ENCODE measurements around the gene MTMR12.

Gene MTMR12, protein sequence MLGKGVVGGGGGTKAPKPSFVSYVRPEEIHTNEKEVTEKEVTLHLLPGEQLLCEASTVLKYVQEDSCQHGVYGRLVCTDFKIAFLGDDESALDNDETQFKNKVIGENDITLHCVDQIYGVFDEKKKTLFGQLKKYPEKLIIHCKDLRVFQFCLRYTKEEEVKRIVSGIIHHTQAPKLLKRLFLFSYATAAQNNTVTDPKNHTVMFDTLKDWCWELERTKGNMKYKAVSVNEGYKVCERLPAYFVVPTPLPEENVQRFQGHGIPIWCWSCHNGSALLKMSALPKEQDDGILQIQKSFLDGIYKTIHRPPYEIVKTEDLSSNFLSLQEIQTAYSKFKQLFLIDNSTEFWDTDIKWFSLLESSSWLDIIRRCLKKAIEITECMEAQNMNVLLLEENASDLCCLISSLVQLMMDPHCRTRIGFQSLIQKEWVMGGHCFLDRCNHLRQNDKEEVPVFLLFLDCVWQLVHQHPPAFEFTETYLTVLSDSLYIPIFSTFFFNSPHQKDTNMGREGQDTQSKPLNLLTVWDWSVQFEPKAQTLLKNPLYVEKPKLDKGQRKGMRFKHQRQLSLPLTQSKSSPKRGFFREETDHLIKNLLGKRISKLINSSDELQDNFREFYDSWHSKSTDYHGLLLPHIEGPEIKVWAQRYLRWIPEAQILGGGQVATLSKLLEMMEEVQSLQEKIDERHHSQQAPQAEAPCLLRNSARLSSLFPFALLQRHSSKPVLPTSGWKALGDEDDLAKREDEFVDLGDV

DNA sequence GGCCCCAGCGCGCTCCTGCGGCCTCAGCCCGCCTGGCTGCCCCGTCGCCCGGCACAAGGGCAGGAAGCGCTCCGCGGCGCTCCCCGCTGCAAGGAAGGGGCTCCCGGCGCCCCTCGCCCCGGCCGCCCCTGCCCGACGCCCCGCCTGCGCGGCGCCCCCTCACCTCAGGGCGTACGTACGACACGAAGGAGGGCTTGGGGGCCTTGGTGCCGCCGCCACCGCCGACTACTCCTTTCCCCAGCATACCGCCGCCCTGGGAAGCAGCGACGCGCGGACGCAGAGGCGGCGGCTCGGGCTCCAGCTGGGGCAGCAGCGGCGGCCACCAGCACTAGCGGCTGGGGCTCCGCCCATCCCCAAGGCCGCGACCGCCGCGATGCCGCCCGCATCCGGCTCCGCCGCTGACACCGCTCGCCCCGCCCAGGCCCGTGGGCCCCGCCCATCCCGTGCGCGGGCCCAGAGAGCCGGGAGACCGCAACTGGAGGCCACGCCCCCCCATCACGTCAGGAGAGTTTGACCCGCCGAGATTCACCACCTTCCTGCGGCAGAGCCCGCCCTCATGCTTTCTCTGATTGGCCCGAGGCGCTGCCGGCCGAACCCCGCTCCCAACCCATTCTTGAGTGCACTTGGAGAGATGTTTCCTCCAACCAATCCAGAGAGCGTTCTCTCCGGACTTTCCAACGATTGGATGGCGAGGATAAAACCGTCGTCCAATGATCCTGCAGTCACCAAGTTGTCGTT, at the start of gene MTMR12:
MTMR12 (minus strand) TSS at position 345 of the 738 bp plus-strand sequence; CDS start at position 244, 101 bp downstream.
- H3K4me3 ChIP-seq (ENCODE audit: low read depth, low read length): peak within 1 kb of the TSS; percentile 73
- TF ChIP-seq POLR2A (IDR thresholded peaks at IDR 0.05; ENCODE audit: extremely low read depth, insufficient read length): peak; percentile 90
- no peak for TF ChIP-seq CTCF (IDR thresholded peaks at IDR 0.05; ENCODE audit: low read depth, low read length)
- TF ChIP-seq MYC (IDR thresholded peaks at IDR 0.05; ENCODE audit: low read depth, low read length): peak; percentile 76; the same call in 1 of the 2 replicates
- TF ChIP-seq, protein P1, sequence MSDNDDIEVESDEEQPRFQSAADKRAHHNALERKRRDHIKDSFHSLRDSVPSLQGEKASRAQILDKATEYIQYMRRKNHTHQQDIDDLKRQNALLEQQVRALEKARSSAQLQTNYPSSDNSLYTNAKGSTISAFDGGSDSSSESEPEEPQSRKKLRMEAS (IDR thresholded peaks at IDR 0.05; ENCODE audit: low read depth, low read length): peak; percentile 59
- DNase-seq (ENCODE audit: low read depth): peak; percentile 100

DNA sequence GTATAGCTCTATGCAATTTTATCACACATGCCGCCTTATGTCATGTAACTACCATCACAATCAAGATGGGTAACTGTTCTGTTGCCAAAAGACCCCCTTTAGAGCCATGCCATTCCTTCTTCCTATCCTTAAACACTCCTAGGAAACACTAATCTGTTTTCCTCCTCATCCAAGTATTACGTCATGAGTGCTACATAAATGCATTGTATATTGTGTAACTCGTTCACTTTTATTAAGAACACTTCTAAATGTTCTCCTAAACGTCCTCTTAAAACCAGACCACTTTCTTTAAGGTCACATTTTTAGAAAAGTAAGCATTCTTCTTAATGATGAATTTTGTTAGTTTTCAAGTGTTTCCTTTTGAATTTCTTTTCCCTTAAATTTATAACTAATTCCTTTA, 49.8 kb upstream of the MTMR12 start:
- no peak overlapping the region for H3K4me3 ChIP-seq (ENCODE audit: low read depth, low read length)
- no peak for TF ChIP-seq POLR2A (IDR thresholded peaks at IDR 0.05; ENCODE audit: extremely low read depth, insufficient read length)
- TF ChIP-seq MYC (IDR thresholded peaks at IDR 0.05; ENCODE audit: low read depth, low read length): no peak
- TF ChIP-seq CTCF (IDR thresholded peaks at IDR 0.05; ENCODE audit: low read depth, low read length): no peak
- no peak for DNase-seq (ENCODE audit: low read depth)

GRCh38 chr5:32360906-32361305, 48.2 kb upstream of the MTMR12 start:
- DNase-seq (ENCODE audit: low read depth): no peak
- no peak overlapping the region for H3K4me3 ChIP-seq (ENCODE audit: low read depth, low read length)
- no peak for TF ChIP-seq POLR2A (IDR thresholded peaks at IDR 0.05; ENCODE audit: extremely low read depth, insufficient read length)
- TF ChIP-seq CTCF (IDR thresholded peaks at IDR 0.05; ENCODE audit: low read depth, low read length): no peak
- no peak for TF ChIP-seq MYC (IDR thresholded peaks at IDR 0.05; ENCODE audit: low read depth, low read length)
- TF ChIP-seq, protein P1 (IDR thresholded peaks at IDR 0.05; ENCODE audit: low read depth, low read length): no peak

DNA sequence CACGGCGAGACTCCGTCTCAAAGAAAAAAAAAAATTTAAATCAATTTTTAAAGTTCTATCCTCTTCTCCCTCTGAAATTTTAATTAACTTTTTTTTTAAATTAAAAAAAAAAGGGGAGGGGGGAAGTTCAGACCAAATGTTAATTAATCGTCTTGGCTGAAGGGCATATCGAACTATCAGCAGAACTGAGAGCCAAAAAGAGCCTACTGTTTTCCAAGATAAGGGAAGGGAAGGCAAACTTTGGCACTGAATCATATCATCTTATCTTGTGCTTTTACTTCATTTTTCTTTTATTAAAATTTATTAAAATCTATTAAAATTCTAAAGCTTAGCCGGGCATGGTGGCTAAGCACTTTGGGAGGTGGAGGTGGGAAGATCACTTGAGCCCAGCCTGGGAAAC, 45.9 kb upstream of the MTMR12 start:
- DNase-seq (ENCODE audit: low read depth): no peak
- TF ChIP-seq CTCF (IDR thresholded peaks at IDR 0.05; ENCODE audit: low read depth, low read length): no peak
- TF ChIP-seq, protein P1 (IDR thresholded peaks at IDR 0.05; ENCODE audit: low read depth, low read length): no peak
- no peak for TF ChIP-seq MYC (IDR thresholded peaks at IDR 0.05; ENCODE audit: low read depth, low read length)
- H3K4me3 ChIP-seq (ENCODE audit: low read depth, low read length): no peak overlapping the region

- H3K4me3 ChIP-seq (ENCODE audit: low read depth, low read length): no peak overlapping the region
- DNase-seq (ENCODE audit: low read depth): no peak
- TF ChIP-seq, protein P1 (IDR thresholded peaks at IDR 0.05; ENCODE audit: low read depth, low read length): no peak
- TF ChIP-seq MYC (IDR thresholded peaks at IDR 0.05; ENCODE audit: low read depth, low read length) (no peak), CTCF (IDR thresholded peaks at IDR 0.05; ENCODE audit: low read depth, low read length) (no peak), POLR2A (IDR thresholded peaks at IDR 0.05; ENCODE audit: extremely low read depth, insufficient read length) (no peak)
Measured at GRCh38 chr5:32357658-32358057, 44.9 kb upstream of the MTMR12 start.
